GM12892 (cell line): ENCODE data around the gene MBNL1.

Source experiments
- POLR2A ChIP-seq: IDR thresholded peaks from 2 replicates; pipeline ENCODE4 v1.6.1; 2011; ENCODE audit warnings: low read depth, low read length, control low read depth
- POLR2AphosphoS5 ChIP-seq: IDR thresholded peaks from 2 replicates; pipeline ENCODE4 v1.6.1; 2011; ENCODE audit warnings: low read depth, low read length, control low read depth

DNA sequence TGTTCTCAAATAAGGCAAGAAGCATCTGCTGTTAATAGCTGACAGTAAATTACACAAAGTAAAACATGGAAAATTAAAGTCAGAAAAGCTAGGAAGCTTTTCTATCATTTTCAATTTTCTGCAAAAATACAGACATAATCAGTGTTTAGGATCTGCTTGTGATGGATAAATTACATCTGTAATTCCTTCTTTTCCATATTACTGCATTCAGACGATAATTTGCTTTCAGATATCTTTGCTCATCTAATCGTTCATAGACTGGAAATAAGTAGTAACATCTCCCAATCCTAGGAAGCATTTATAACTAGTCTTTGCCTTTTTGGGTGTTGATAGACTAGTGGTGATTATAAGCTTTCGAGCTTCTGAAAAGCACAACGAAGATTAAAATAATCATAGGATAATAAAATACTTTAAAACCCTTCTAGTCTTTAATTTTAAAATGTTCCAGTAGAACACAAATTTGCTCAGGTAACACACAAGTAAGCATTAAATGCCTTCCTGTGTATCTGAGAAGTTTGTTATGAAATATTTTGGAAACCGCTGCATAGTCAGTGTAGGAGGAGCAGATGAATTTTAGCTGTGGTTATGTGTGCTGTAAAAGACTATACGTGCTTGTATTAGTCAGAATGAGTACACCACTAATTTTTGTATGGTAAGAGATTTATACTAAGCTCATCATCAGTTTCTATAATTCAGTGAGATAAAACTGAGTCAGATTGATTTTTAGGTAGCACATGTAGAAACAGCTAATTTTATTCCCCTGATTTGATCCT, 41.0 kb downstream of the MBNL1 start:
- TF ChIP-seq POLR2A, result no peak
- no peak for TF ChIP-seq POLR2AphosphoS5
